ENCODE measurements around the gene AP2M1.
A peak's percentile ranks its signal among the peaks of the same experiment; 100 is the strongest.
"Not testable (repeated sequence)": the region's sequence is repeated elsewhere in the genome, so short reads cannot be mapped to it uniquely, and the experiment has no call there.

Gene AP2M1

GRCh38 chr3:184157206-184157605, 17.4 kb upstream of the AP2M1 start:
- no peak for DNase-seq (ENCODE audit: low read depth)

GRCh38 chr3:184158404-184158803, 16.3 kb upstream of the AP2M1 start:
- no peak for DNase-seq (ENCODE audit: low read depth)

- no peak for DNase-seq (ENCODE audit: low read depth)
Measured at GRCh38 chr3:184160456-184160855, 14.2 kb upstream of the AP2M1 start.

GRCh38 chr3:184162571-184163070, 12.0 kb upstream of the AP2M1 start:
- not testable (repeated sequence) for DNase-seq (ENCODE audit: low read depth)

GRCh38 chr3:184164648-184165330, 9.9 kb upstream of the AP2M1 start:
- no peak for DNase-seq (ENCODE audit: low read depth)

- no peak for DNase-seq (ENCODE audit: low read depth)
Measured at GRCh38 chr3:184165543-184165942, 9.1 kb upstream of the AP2M1 start.

GRCh38 chr3:184166671-184167070, 8.0 kb upstream of the AP2M1 start:
- no peak for DNase-seq (ENCODE audit: low read depth)

GRCh38 chr3:184167786-184168185, 6.9 kb upstream of the AP2M1 start:
- DNase-seq (ENCODE audit: low read depth): no peak

- no peak for DNase-seq (ENCODE audit: low read depth)
Measured at GRCh38 chr3:184168363-184169120, 6.1 kb upstream of the AP2M1 start.

GRCh38 chr3:184169896-184170875, 4.5 kb upstream of the AP2M1 start:
- no peak for DNase-seq (ENCODE audit: low read depth)

- DNase-seq (ENCODE audit: low read depth): no peak
Measured at GRCh38 chr3:184171562-184171961, 3.1 kb upstream of the AP2M1 start.

GRCh38 chr3:184172681-184173373, 1.8 kb upstream of the AP2M1 start:
- no peak for DNase-seq (ENCODE audit: low read depth)

- DNase-seq (ENCODE audit: low read depth): no peak
Measured at GRCh38 chr3:184173374-184173722, 1.3 kb upstream of the AP2M1 start.

- no peak for DNase-seq (ENCODE audit: low read depth)
Measured at GRCh38 chr3:184174284-184174645, 390 bp upstream of the AP2M1 start.

GRCh38 chr3:184175506-184175905, 851 bp downstream of the AP2M1 start:
- no peak for DNase-seq (ENCODE audit: low read depth)

- DNase-seq (ENCODE audit: low read depth): no peak
Measured at GRCh38 chr3:184175981-184176376, 1.3 kb downstream of the AP2M1 start.

- peak; percentile 84 for DNase-seq (ENCODE audit: low read depth)
Measured at GRCh38 chr3:184176377-184177330, 2.0 kb downstream of the AP2M1 start.

- DNase-seq (ENCODE audit: low read depth): no peak
Measured at GRCh38 chr3:184177331-184177731, 2.7 kb downstream of the AP2M1 start.

- no peak for DNase-seq (ENCODE audit: low read depth)
Measured at GRCh38 chr3:184177767-184178306, 3.2 kb downstream of the AP2M1 start.

GRCh38 chr3:184178521-184179138, 4.0 kb downstream of the AP2M1 start:
- no peak for DNase-seq (ENCODE audit: low read depth)
